T-helper 1 cell treated with Interleukin-12 subunit alpha and Interleukin-12 subunit beta and Interleukin-4 antibody, amounts not matched to agents 30 ng/mL and 1 ng/mL, for 36 hours (primary cell): Measurements from ENCODE around the gene TMEM51. TPM values are rescaled to one million over a fixed set of nuclear protein-coding genes. Genes with fewer than 3 reads are reported as not detected.
"Not testable (repeated sequence)": the region's sequence is repeated elsewhere in the genome, so short reads cannot be mapped to it uniquely, and the experiment has no call there.

Experiments used
- intact Hi-C: fragments of 100-400 bp; cut with micrococcal nuclease; formaldehyde crosslinking; loops from one replicate; pipeline ENCODE4 v1.15.1; 2024
- total RNA-seq: library from RNA; stranded (reverse); gene quantifications from 2 replicates; pipeline ENCODE4 v1.2.3, GENCODE V29; 2022

Gene TMEM51
- total RNA-seq, 1 donor from 2014 or later = 0.10 TPM

DNA sequence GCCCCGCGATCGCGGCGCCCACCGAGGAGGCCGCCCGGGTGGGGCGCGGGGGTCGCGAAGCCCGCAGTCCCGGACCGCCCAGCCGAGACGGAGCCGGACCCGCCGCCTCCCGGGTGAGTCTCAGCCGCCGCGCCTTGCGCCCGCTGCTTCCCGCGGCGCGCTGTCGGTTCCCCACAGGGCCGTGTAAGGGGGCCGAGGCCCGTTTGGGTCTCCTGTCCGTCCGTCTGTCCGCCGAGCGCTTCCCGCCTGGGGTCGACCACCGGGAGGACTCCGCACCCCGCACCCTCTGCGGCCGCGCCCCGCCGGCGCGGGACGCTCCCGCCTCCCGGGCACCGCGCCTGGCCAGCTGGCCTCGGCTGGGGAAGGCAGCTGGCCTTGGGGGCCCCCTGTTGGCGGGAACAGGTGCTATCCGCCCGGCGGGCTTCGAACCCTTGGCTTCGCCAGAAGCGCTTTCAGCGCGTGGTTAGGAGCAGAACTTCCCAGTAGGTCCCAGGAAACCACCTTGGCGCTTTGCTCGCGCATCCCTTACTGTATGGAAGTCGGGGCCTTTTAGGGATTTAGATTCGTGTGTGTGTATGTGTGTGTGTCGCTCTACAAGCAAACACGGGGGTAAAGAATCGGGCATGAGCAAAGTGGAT, 414 bp downstream of the TMEM51 start:
- intact Hi-C loops = loop anchor here (1.0 kb wide), 1 partner anchor 118 kb away; no protein-coding TSS in a partner anchor

DNA sequence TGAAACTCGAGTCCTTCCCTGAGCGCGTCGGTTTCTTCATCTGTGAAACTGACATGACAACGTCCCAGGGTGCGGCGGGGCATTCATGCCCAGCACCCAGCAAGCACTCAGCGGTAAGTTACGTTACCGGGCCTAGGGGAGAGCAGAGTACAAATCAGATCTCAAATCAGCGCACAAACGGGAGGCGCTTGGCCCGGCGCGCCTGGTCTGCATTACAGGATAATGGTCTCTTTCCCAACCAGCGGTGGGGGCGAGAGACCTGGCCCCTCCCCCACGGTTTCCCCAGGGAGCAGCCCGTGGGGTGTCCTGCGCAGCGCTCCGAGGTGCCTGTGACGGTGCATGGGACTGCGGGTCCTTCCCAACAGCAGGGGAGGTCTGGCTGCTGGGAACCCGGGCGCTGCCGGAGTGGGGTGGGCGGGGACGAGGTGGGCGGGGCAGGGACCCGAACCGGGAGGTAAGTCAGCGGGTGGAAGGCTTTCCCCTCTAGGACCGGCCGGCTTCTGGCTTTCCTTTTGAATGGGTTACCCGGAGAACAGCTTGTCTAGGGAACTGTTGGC, 1.0 kb downstream of the TMEM51 start:
- intact Hi-C loops = no loop called here

DNA sequence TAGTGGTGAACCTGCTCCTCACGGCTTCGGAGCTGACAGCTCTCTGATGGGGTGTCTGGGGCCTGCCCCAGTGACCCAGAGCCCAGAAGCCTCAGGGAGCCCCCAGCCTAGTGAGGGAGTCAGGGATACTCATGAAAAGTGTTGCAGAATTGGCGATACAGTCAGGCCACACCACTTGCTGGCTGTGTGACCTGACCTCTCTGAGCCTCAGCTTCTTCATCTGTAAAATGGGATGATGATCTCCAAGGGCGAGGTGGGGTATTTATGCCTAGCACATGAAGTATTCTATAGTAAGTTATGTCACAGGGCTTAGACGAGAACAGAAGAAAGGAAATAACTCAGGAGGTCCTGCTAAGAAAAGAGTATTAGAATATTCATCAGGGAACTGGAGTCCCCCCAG, 1.6 kb downstream of the TMEM51 start:
- intact Hi-C loops = no loop called here

DNA sequence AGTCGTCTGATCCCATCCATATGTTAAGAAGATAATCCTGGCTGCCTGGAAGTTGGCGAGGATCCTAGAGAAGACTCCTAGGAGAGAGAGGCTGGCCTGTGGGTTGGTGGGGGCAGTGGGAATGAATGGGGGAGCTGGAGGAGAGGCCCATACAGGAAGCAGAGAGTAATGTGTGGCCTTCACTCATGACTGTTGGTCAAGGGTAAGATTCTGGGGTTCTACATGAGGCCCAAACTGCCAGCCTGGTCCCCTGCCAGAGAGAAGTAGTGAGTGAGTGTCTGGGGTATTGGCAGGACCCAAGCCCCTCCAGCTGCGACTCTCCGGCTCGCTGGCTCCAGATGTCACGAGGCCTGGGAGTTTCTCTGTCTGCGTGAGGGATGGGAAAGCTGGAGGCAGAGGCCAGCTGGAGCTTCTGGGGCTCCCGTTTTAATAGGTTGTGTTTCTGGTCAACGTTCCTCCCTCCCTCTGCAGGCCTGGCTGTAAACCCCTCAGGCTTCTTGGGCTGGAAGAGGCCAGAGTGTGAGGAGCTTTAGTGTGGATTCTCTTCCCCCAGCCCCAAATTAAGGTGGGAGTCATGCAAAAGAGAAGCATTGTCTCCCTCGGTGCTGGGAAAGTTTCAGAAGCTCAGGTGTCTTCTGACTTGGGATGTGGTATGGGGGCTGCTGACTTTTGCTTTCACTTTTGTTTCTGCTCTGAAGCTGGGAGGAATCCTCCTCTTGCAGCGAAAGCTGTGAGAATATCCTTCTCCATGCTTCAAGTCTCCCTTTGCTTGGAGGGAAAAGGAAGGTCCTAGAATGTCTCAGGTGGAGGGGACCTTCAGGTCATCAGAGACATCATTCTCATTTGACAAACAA, 2.6 kb downstream of the TMEM51 start:
- intact Hi-C loops = loop anchor here (1.0 kb wide), 1 partner anchor 93 kb away; no protein-coding TSS in a partner anchor

DNA sequence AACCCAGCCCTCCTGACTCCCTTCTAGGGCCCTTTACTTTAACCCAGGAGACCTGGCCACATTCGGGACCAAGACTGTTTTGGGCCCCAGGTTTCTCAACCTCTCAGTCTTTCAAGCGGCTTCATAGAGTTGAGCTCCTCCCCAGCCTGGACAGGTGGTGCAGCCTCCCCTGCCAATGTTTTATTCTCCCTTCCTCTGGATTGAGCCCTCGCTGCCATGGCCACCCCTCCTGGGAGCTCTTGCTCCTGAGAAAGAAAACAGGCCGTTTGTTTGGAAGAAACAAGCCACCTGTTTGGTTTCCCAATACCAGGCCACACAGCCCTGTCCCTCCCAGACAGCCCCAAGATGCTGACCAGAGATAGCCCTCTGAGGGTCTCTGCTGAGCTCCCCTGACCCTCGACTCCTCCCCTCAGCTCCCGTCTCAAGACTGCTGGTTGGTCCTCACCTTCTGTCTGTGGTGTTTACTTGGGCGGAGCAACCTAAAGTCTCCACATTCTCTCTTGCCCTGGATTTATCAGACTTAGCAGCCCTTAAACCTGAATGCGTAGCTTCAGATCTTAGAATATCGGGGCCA, 3.3 kb downstream of the TMEM51 start:
- intact Hi-C loops = loop anchor here (1.0 kb wide), 1 partner anchor 92 kb away; no protein-coding TSS in a partner anchor

DNA sequence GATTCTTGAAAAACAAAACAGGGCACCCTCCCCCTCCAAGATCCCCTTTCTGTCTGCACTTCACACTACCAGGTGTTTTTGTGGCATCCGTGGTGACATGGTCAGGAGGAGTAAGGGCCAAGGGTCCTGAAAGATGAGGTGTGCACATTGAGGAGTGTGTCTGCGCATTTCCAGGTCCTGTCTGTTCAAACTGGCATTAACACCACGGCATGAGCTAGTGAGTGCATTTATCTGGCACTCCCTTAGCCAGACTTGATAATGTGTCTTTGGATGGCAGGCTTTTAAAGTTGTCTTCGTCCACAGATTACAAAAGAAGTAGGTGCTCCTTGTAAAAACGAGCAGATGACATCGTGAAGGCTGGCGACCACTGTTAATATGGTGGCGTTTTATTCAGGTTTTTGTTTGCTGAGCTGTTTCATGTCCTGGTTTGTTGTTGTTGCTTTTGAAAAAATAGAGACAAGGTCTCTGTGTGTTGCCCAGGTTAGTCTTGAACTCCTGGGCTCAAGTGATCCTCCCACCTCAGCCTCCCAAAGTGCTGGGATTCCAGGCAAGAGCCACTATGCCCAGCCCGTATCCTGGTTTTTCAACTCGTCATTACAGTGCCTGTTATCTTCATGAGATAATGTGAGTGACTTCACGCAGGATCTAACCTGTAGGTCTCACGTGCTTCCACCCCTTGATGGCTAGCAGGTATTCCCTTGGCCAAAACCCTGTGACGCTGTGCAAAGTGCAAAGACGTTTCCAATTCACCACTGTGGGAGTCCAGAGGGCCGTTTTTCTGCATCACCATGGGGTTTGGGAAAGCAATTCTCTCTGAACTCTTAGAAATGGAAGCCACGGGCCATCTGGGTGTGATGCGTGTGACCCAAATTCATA, 4.2 kb downstream of the TMEM51 start:
- intact Hi-C loops = no loop called here

DNA sequence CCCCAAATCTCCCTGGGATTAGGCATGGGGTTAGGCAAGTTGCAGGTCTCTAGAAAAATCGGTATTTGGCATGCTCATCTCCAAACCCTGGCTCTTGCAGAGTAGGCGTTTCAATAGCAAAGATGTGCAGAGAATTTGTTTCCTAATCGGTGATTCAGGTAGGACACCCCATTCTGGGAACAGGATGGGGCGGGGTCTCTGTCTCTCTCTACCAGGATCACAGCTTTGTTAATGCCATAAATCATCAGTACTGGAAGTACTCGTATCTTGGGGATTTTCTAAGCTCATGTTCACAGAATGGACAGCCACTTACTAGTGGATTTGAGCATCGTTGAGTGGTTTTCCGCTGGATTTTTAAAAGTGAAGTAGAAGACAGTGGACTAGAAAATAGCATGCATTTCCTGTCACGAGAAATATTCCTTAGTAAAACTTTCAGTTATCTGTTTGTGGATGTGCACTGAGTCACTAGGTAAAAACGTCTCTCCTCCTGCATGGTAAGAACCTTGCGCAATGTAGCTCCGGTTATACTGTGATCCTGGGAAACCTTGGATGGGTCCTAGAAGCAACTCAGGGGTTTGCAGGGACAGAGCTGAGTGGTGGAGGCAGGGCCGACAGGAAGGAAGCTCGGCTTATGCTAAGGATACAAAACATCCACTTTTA, 5.1 kb downstream of the TMEM51 start:
- intact Hi-C loops = no loop called here

DNA sequence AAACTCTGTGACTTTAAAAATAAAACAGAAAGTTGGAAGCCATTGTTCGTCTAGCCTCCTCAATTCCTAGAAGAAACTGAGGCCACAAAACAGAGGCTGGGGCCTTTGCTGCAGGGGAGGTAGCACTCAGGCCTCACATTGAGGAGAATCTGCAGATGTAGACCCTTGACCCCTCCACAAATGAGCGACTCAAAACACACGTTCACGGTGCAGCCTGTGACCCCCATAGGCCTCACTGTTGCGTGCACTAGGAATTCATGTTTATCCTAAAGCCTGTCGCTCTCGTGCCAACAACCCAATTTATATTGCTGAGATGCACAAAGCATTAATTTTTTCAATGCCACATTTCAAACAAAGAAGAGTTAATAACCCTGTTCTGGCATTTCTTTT, 5.6 kb downstream of the TMEM51 start:
- intact Hi-C loops = no loop called here

DNA sequence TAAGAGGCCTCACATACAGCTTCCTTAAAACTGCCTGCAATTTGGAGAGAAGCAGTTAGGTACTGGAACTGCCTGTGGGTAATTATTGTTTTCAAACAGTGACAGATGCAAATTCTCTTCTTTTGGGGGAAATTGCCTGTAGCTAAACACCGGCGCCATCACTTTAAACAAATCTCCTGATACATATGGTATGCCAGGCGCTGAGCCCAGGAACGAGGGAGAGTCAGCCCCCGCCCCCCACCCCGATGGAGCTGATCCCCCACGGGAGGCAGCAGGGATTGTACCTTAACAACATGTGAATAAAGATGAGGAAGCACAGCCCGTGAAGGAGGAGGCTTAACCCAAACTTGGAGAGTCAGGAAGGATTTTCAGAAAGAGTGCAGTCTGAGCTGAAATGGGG, 7.1 kb downstream of the TMEM51 start:
- intact Hi-C loops = no loop called here

DNA sequence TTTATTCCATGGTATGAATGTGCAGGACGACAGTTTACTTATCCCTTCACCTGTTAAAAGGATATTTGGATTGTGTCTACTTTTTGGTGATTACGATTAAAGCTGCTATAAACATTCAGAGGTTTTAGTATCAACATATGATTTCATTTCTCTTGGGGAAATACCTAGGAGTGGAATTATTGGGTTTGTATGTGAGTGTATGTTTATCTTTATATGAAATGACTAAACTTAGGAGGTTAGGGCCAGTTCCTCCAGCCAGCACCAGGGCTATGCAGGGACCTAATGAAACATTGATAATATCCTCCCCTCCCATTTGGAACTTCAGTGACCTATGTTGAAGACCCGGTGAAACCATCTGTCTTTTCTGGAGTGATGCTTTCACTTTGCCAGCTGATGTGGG, 13.8 kb downstream of the TMEM51 start:
- intact Hi-C loops = no loop called here

DNA sequence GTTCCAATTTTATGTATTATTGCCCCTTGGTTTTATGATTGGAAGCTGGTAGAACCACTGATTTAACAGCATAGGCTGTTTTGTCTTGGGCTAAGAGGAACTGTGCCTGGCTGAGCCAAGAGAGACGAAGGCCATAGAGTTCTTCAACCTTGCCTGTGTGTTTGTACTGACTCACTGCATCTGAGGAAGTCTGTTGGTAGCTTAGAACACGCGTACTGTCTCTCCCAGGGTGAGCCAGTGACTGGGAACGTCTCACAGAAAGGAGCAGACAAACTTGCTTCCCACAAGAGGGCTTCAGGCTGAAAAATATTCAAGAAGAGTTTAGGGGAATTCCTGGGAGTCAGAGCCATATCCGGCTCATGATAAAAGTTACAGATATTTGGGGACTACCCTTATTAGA, 14.9 kb downstream of the TMEM51 start:
- intact Hi-C loops = no loop called here

DNA sequence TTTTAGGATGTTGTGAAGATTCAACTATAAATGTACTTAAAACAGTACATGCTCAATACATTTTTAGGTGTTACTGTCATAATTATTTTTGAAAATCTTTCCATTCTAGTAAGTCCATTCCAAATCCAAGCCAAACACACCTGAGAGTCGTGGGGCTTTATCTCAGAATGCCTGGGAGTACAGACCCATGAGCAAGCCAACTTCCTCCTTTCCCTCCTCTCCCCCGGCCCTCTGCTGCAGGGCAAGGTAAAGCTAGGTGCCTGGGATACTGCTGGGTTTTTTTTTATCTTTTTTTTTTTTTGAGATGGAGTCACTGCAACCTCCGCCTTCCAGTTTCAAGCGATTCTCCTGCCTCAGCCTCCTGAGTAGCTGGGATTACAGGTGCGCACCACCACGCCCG, 16.5 kb downstream of the TMEM51 start:
- intact Hi-C loops = no loop called here

DNA sequence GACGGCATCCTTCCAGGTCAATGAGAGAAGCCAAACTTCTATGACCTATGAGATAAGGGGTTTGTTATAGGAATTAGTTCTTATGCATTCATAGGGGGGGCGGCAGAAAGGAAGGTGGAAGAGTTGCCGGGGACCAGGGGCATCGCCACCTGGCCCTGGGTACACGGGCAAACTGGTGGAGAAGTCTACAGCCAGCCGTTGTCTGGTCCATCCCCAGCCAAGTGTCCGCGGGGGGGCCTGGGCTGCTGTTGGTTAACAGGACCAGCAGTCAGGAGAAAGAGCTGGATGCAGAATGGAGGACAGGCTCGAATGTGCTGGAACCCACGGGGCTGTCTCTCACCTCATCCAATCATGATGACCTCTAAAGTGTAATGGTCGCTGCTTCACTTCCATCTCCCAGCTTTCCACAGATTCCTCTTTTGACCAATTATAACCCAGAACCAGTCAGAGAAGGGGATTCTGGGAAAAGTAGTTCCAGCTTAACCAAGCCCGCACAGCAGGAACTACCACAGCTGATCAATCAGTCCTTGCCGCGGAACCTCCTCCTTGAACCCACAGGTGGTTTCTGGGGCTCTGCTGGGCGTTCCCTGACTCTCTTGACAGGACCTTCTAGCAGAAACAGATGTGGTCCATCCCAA, 17.8 kb downstream of the TMEM51 start:
- intact Hi-C loops = no loop called here

DNA sequence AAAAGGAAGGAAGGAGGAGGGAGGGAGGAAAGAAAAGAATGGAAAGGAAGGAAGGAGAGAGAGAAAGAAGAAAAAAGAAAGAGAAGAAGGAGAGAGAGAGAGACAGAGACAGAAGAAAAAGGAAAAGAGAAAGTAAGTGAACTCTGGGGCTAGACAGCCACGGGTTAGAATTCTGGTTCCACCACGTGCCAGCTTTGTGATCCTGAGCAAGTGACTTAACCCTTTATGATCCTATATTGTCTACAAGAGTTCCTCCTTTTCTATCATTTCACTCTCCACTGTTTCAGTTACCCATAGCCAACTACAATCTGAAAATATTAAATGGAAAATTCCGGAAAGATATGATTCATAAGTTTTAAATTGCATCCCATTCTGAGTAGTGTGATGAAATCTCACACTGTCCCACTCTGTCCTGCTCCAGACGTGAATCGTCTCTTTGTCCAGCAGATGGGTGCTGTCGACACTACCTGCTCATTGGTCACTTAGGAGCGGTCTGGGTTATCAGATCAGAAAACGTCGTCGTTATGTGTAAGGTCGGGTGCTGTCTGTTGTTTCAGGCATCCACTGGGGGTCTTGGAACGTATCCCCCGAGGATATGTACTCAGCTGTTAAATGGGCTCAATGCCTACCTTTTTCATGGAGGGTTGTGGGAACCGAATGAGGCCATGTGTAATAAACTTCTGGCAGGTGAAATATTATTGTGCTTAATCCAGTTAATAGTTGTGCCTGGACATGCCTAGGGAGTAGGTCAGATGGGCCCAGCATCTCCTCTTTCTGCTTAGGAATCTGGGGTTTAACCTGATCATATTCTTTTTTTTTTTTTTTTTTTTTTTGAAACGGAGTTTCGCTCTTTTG, 19.1 kb downstream of the TMEM51 start:
- intact Hi-C loops = no loop called here

DNA sequence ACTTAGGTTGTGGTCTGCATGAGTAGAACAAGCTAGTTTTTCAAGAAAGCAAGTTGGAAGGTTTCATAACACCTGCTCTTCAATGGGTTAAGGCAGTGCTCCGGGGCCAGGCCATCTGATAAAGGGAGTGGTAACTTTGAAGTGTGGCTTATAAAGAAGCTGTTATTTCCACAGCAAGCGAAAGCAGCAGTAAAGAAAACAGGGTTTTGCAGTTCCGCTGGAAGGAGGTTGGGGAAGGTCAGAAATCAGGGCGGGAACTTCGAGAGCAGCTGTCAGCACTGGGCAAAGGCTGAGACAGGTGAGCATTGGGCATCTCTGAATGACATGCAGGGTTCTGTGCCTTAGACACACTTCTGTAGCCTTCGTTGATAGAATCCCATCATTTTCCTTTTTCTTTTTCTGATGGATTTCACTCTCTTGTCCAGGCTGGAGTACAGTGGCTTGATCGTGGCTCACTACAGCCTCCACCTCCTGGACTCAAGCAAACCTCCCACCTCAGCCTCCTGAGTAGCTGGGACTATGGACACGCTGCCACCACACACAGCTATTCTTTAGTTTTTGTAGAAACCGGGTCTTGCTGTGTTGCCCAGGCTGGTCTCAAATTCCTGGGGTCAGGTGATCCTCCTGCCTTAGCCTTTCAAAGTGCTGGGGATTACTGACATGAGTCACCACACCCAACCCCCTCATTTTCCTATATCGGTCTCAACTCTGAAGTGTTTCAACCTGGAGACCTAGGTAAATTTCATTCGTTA, 20.5 kb downstream of the TMEM51 start:
- intact Hi-C loops = no loop called here

DNA sequence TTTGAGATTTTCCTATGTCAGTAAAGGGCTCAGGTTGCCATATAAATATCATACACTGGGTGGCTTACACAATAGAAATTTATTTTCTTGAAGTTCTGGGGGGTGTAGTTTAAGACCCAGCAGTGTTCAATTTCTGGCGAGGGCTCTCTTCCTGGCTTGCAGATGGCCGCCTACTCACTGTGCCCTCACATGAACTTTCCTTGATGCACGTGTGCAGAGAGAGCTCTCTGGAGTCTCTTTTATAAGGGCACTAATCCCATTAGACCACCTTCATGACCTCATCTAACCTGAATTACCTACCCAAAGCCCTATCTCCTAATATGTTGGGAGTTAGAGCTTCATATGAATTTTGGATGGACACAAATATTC, 21.1 kb downstream of the TMEM51 start:
- intact Hi-C loops = no loop called here

DNA sequence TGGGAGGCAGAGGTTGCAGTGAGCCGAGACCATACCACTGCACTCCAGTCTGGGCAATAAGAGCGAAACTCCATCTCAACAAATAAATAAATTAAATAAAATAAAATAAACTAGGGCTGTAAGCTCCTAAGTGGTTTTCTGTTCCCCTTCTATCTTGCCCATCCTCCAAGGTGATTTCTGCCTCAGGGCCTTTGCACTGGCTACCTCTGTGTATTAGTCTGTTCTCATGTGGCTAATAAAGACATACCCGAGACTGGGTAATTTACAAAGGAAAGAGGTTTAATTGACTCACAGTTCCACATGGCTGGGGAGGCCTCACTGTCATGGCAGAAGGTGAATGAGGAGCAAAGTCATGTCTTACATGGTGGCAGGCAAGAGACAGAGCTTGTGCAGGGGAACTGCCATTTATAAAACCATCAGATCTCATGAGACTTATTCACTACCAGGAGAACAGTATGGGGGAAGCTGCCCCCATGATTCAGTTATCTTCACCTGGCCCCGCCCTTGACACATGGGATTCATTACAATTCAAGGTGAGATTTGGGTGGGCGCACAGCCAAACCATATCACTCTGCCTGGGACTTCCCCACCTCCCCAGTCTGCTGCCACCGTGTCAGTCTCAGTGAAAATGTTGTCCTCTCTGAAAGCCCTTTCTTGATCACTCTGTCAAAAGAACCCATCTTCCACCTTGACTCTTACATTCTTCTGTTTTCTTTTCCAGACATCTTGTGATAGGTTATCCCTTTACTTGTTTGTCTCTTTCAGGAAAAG, 22.0 kb downstream of the TMEM51 start:
- intact Hi-C loops = not testable (repeated sequence)

DNA sequence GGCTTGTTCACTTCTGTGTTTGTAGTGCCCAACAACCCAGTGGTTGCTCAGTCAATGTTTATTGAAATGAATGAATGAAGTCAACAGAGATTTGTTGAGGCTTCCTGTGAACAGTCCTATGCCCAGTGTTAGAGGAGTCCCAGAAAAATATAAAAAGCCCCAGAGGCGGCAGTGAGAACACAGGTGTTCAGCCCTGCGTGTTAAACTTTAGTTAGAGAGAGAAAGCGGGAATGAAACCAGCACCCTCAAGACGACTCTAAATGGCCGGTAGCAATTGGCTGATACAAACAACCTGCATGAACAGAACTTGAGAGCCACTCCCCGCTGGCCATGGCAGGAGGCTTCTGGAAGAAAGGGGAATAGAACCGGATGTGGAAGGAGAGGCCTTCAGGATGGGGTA, 22.6 kb downstream of the TMEM51 start:
- intact Hi-C loops = no loop called here
